T-helper 2 cell treated with Interferon-gamma antibody and Interleukin-4, amounts not matched to agents 100 ng/mL and 5 ng/mL, for 36 hours (primary cell): ENCODE results near the gene MAFF. TPM values are rescaled to one million over a fixed set of nuclear protein-coding genes. Genes with fewer than 3 reads are reported as not detected.
"Not testable (repeated sequence)": the region's sequence is repeated elsewhere in the genome, so short reads cannot be mapped to it uniquely, and the experiment has no call there.

Experiments
- intact Hi-C: fragments of 100-400 bp; cut with micrococcal nuclease; formaldehyde crosslinking; loops from one replicate; pipeline ENCODE4 v1.15.1; 2023
- total RNA-seq: library from RNA; stranded (reverse); gene quantifications from 2 replicates; pipeline ENCODE4 v1.2.3, GENCODE V29; 2022

Gene MAFF
- total RNA-seq, 1 donor from 2014 or later: 4.7 TPM

GRCh38 chr22:38221908-38222796, 20.4 kb downstream of the MAFF start:
- intact Hi-C loops: no loop called here

GRCh38 chr22:38222797-38223119, 21.0 kb downstream of the MAFF start:
- intact Hi-C loops: no loop called here

- intact Hi-C loops: no loop called here
These were observed 21.6 kb downstream of the MAFF start for GRCh38 chr22:38223289-38223960.

- intact Hi-C loops: no loop called here
These were observed 25.3 kb downstream of the MAFF start for GRCh38 chr22:38226853-38227649.

- intact Hi-C loops: no loop called here
These were observed 26.6 kb downstream of the MAFF start for GRCh38 chr22:38228326-38228872.

GRCh38 chr22:38228873-38229740, 27.3 kb downstream of the MAFF start:
- intact Hi-C loops: no loop called here

- intact Hi-C loops: no loop called here
These were observed 28.5 kb downstream of the MAFF start for GRCh38 chr22:38230108-38230825.

GRCh38 chr22:38230916-38231315, 29.1 kb downstream of the MAFF start:
- intact Hi-C loops: no loop called here

- intact Hi-C loops: no loop called here
These were observed 30.4 kb downstream of the MAFF start for GRCh38 chr22:38232196-38232595.

GRCh38 chr22:38233427-38233826, 31.6 kb downstream of the MAFF start:
- intact Hi-C loops: no loop called here

- intact Hi-C loops: not testable (repeated sequence)
These were observed 32.1 kb downstream of the MAFF start for GRCh38 chr22:38233856-38234255.

GRCh38 chr22:38235240-38235850, 33.6 kb downstream of the MAFF start:
- intact Hi-C loops: no loop called here

- intact Hi-C loops: no loop called here
These were observed 35.0 kb downstream of the MAFF start for GRCh38 chr22:38236786-38237185.

GRCh38 chr22:38238519-38239071, 36.8 kb downstream of the MAFF start:
- intact Hi-C loops: no loop called here

GRCh38 chr22:38239101-38239761, 37.4 kb downstream of the MAFF start:
- intact Hi-C loops: no loop called here

GRCh38 chr22:38240734-38241252, 39.0 kb downstream of the MAFF start:
- intact Hi-C loops: no loop called here

GRCh38 chr22:38243007-38243765, 41.4 kb downstream of the MAFF start:
- intact Hi-C loops: no loop called here

GRCh38 chr22:38244106-38244505, 42.3 kb downstream of the MAFF start:
- intact Hi-C loops: no loop called here
